HEK293 (cell line): ENCODE data around the gene NXPH4.

ENCODE experiments used
- CTCF ChIA-PET: fragments of 350-600 bp; formaldehyde crosslinking; extraction: SDS; loops from one replicate; lab custom pipeline; 2021; ENCODE audit warnings: antibody characterized with exemption; lab: Yijun Ruan, JAX
- POLR2A ChIA-PET: fragments of 300-600 bp; formaldehyde crosslinking; extraction: SDS; loops from one replicate; lab custom pipeline; 2020; ENCODE audit warnings: antibody characterized with exemption, inconsistent platforms; lab: Yijun Ruan, JAX
- H3K27ac ChIP-seq: fragments of 200-500 bp; sonication (Bioruptor generic); 2 replicates; pipeline ENCODE4 v1.5.1; 2014; ENCODE audit warnings: low read depth, low read length, control low read depth, inconsistent platforms; ENCODE audit errors: extremely low read depth
- H3K36me3 ChIP-seq, 2 experiments: fragments of 200-500 bp in 1 of 2; sonication (Bioruptor generic) in 1 of 2; 1 replicate in 1 of 2; 2 replicates in 1 of 2; pipeline ENCODE4 v1.5.1; 2014 to 2017; ENCODE audit warnings: inconsistent platforms in 2 of 2, low read length in 2 of 2; ENCODE audit not compliant: control insufficient read depth in 2 of 2, insufficient read depth in 1 of 2
- H3K4me1 ChIP-seq: fragments of 200-500 bp; sonication (Bioruptor generic); 2 replicates; pipeline ENCODE4 v1.5.1; 2014; ENCODE audit warnings: mild to moderate bottlenecking, low read length, inconsistent platforms; ENCODE audit not compliant: control insufficient read depth, insufficient read depth
- H3K4me3 ChIP-seq: 2 replicates; pipeline ENCODE4 v1.5.1; 2011; ENCODE audit warnings: low read depth, mild to moderate bottlenecking, control low read depth, low read length, moderate library complexity
- H3K9me3 ChIP-seq: fragments of 200-500 bp; sonication (Bioruptor generic); 2 replicates; pipeline ENCODE4 v1.5.1; 2014; ENCODE audit warnings: low read depth, low read length, inconsistent platforms; ENCODE audit not compliant: control insufficient read depth, insufficient read depth
- BCL11A ChIP-seq: fragments of 450-650 bp; formaldehyde crosslinking; IDR thresholded peaks from 2 replicates; pipeline ENCODE4 v1.5.1; 2016; ENCODE audit warnings: low read depth, missing biosample characterization, missing genetic modification characterization
- GLI2 ChIP-seq: fragments of 450-650 bp; formaldehyde crosslinking; IDR thresholded peaks from 2 replicates; pipeline ENCODE4; 2017; ENCODE audit warnings: missing biosample characterization, missing genetic modification characterization, low read depth, borderline replicate concordance
- GLI4 ChIP-seq: fragments of 450-650 bp; formaldehyde crosslinking; IDR thresholded peaks from 2 replicates; pipeline ENCODE4 v1.5.1; 2016; ENCODE audit warnings: missing biosample characterization, missing genetic modification characterization
- HOXC10 ChIP-seq: sonication (generic); formaldehyde crosslinking; IDR thresholded peaks from 2 replicates; pipeline ENCODE4 v1.8.1; 2023; ENCODE audit warnings: mild to moderate bottlenecking, missing genetic modification reagents
- KLF1 ChIP-seq: fragments of 450-650 bp; formaldehyde crosslinking; IDR thresholded peaks from 2 replicates; pipeline ENCODE4 v1.5.1; 2016; ENCODE audit warnings: missing biosample characterization, missing genetic modification characterization
- MEIS1 ChIP-seq: sonication (generic); formaldehyde crosslinking; IDR thresholded peaks from 2 replicates; pipeline ENCODE4 v1.8.1; 2022; ENCODE audit warnings: missing genetic modification reagents, mild to moderate bottlenecking, borderline replicate concordance
- OSR2 ChIP-seq: fragments of 450-650 bp; formaldehyde crosslinking; IDR thresholded peaks from 2 replicates; pipeline ENCODE4 v1.5.1; 2016; ENCODE audit warnings: missing biosample characterization, missing genetic modification characterization
- PRDM10 ChIP-seq: fragments of 450-650 bp; formaldehyde crosslinking; IDR thresholded peaks from 2 replicates; pipeline ENCODE4 v1.5.1; 2016; ENCODE audit warnings: missing biosample characterization, missing genetic modification characterization
- REPIN1 ChIP-seq: fragments of 450-650 bp; formaldehyde crosslinking; IDR thresholded peaks from 2 replicates; pipeline ENCODE4 v1.5.1; 2017; ENCODE audit warnings: missing biosample characterization, missing genetic modification characterization, low read depth
- SCRT1 ChIP-seq: fragments of 450-650 bp; formaldehyde crosslinking; IDR thresholded peaks from 2 replicates; pipeline ENCODE4 v1.5.1; 2016; ENCODE audit warnings: missing biosample characterization, missing genetic modification characterization, borderline replicate concordance
- SCRT2 ChIP-seq: fragments of 450-650 bp; formaldehyde crosslinking; IDR thresholded peaks from 2 replicates; pipeline ENCODE4 v1.5.1; 2016; ENCODE audit warnings: missing biosample characterization, missing genetic modification characterization
- SETDB1 ChIP-seq: IDR thresholded peaks from one replicate; pipeline ENCODE4 v1.6.1; 2017; ENCODE audit warnings: mild to moderate bottlenecking, low read length, moderate library complexity, mixed read lengths; ENCODE audit not compliant: insufficient read length
- SP2 ChIP-seq: fragments of 450-650 bp; formaldehyde crosslinking; IDR thresholded peaks from 2 replicates; pipeline ENCODE4 v1.5.1; 2016; ENCODE audit warnings: missing biosample characterization, missing genetic modification characterization
- YY2 ChIP-seq: fragments of 450-650 bp; formaldehyde crosslinking; IDR thresholded peaks from 2 replicates; pipeline ENCODE4 v1.5.1; 2016; ENCODE audit warnings: missing biosample characterization, missing genetic modification characterization
- ZBTB48 ChIP-seq: fragments of 450-650 bp; formaldehyde crosslinking; IDR thresholded peaks from 2 replicates; pipeline ENCODE4 v1.5.1; 2016; ENCODE audit warnings: missing biosample characterization, missing genetic modification characterization
- ZBTB6 ChIP-seq: fragments of 450-650 bp; formaldehyde crosslinking; IDR thresholded peaks from 2 replicates; pipeline ENCODE4 v1.5.1; 2017; ENCODE audit warnings: missing biosample characterization, missing genetic modification characterization
- ZBTB7A ChIP-seq: fragments of 450-650 bp; formaldehyde crosslinking; IDR thresholded peaks from 2 replicates; pipeline ENCODE4 v1.5.1; 2016; ENCODE audit warnings: low read depth, missing biosample characterization, missing genetic modification characterization
- ZNF132 ChIP-seq: fragments of 450-650 bp; formaldehyde crosslinking; IDR thresholded peaks from 2 replicates; pipeline ENCODE4 v1.5.1; 2017; ENCODE audit warnings: missing biosample characterization, missing genetic modification characterization, borderline replicate concordance
- ZNF184 ChIP-seq: fragments of 450-650 bp; IDR thresholded peaks from 2 replicates; pipeline ENCODE4 v1.5.1; 2018; ENCODE audit warnings: missing biosample characterization, mild to moderate bottlenecking, missing genetic modification characterization
- ZNF23 ChIP-seq: fragments of 450-650 bp; formaldehyde crosslinking; IDR thresholded peaks from 2 replicates; pipeline ENCODE4 v1.5.1; 2016; ENCODE audit warnings: missing biosample characterization, missing genetic modification characterization, borderline replicate concordance
- ZNF280D ChIP-seq: fragments of 450-650 bp; formaldehyde crosslinking; IDR thresholded peaks from 2 replicates; pipeline ENCODE4 v1.5.1; 2016; ENCODE audit warnings: missing biosample characterization, missing genetic modification characterization
- ZNF366 ChIP-seq: fragments of 450-650 bp; formaldehyde crosslinking; conservative IDR thresholded peaks from 2 replicates; pipeline ENCODE4 v1.5.1; 2016; ENCODE audit warnings: missing biosample characterization, missing genetic modification characterization
- ZNF555 ChIP-seq: fragments of 450-650 bp; formaldehyde crosslinking; conservative IDR thresholded peaks from 2 replicates; pipeline ENCODE4 v1.5.1; 2017; ENCODE audit warnings: missing biosample characterization, mild to moderate bottlenecking, missing genetic modification characterization, inconsistent platforms
- ZNF561 ChIP-seq: fragments of 450-650 bp; IDR thresholded peaks from 2 replicates; pipeline ENCODE4 v1.5.1; 2018; ENCODE audit warnings: missing biosample characterization, missing genetic modification characterization, borderline replicate concordance
- ZNF571 ChIP-seq: fragments of 450-650 bp; formaldehyde crosslinking; IDR thresholded peaks from 2 replicates; pipeline ENCODE4 v1.5.0; 2017; ENCODE audit warnings: missing biosample characterization, missing genetic modification characterization
- ZNF585B ChIP-seq: fragments of 450-650 bp; formaldehyde crosslinking; IDR thresholded peaks from 2 replicates; pipeline ENCODE4 v1.5.1; 2016; ENCODE audit warnings: missing biosample characterization, missing genetic modification characterization
- ZNF677 ChIP-seq: fragments of 450-650 bp; IDR thresholded peaks from 2 replicates; pipeline ENCODE4 v1.5.0; 2018; ENCODE audit warnings: missing biosample characterization, mild to moderate bottlenecking, missing genetic modification characterization, moderate library complexity
- ZNF785 ChIP-seq: fragments of 450-650 bp; formaldehyde crosslinking; IDR thresholded peaks from 2 replicates; pipeline ENCODE4 v1.5.1; 2016; ENCODE audit warnings: missing biosample characterization, missing genetic modification characterization

NXPH4 gene

GRCh38 chr12:57215668-57216013 lies 953 bp upstream of the NXPH4 start:
- H3K4me3 ChIP-seq, result no peak overlapping the region
- TF ChIP-seq ZBTB48 (tag by site-specific recombination) (peak; percentile 35; the same call in 1 of the 2 replicates), BCL11A (tag by site-specific recombination) (no peak), HOXC10 (CRISPR knock-in tag) (no peak), ZNF785 (no peak), SCRT2 (tag by site-specific recombination) (peak; percentile 91), ZNF366 (tag by site-specific recombination) (peak; percentile 92), SCRT1 (tag by site-specific recombination) (peak; percentile 54), REPIN1 (no peak), YY2 (no peak), ZNF571 (no peak), ZNF585B (tag by site-specific recombination) (no peak), ZBTB6 (no peak), ZNF677 (no peak), ZNF184 (tag by site-specific recombination) (no peak), ZNF23 (no peak), PRDM10 (tag by site-specific recombination) (peak; percentile 65), SP2 (tag by site-specific recombination) (0 out of 2 replicates have a peak, but pooled peaks have one; percentile 1)
- CTCF ChIA-PET, result interaction anchor here (0.5 to 8.8 kb wide), 3 partner anchors 21 to 735 kb away, joined by 3 to 628 read pairs (median 75); partner anchors contain the start of genes INHBE and SHMT2
- peaks cover 0 to 24% of the 10 kb centered on the region in 2 experiments; a peak in 1 of 3 replicates for H3K36me3 ChIP-seq
- H3K27ac ChIP-seq, result no peak overlapping the region
- peaks cover 5% of the 10 kb centered on the region for H3K4me1 ChIP-seq
- POLR2A ChIA-PET, result interaction anchor here (0.8 to 4.8 kb wide), 3 partner anchors 15 to 26 kb away, joined by 4 to 44 read pairs (median 14); partner anchors contain the start of gene SHMT2
- no peaks in the 10 kb centered on the region for H3K9me3 ChIP-seq

GRCh38 chr12:57216921-57217879 lies 606 bp downstream of the NXPH4 start:
- H3K9me3 ChIP-seq, result no peaks in the 10 kb centered on the region
- peaks cover 0 to 8% of the 10 kb centered on the region in 2 experiments; a peak in 1 of 3 replicates for H3K36me3 ChIP-seq
- H3K4me3 ChIP-seq, result peak overlapping the region; percentile 61
- POLR2A ChIA-PET, result interaction anchor here (1.1 to 4.8 kb wide), 4 partner anchors 10 to 25 kb away, joined by 4 to 44 read pairs (median 10); partner anchors contain the start of gene SHMT2
- H3K4me1 ChIP-seq, result peaks cover 5% of the 10 kb centered on the region
- CTCF ChIA-PET, result interaction anchor here (0.5 to 8.8 kb wide), 5 partner anchors 20 to 236 kb away, joined by 3 to 628 read pairs (median 7); partner anchors contain the start of genes INHBC, INHBE and SHMT2
- H3K27ac ChIP-seq, result peak overlapping the region; percentile 74; the same call in 1 of the 2 replicates
- TF ChIP-seq MEIS1, result no peak
- no peak for TF ChIP-seq GLI2 (tag by site-specific recombination)
- no peak for TF ChIP-seq ZNF561 (tag by site-specific recombination)
- TF ChIP-seq ZNF280D (tag by site-specific recombination), result no peak
- no peak for TF ChIP-seq ZNF555
- TF ChIP-seq SETDB1, result no peak
- no peak for TF ChIP-seq ZNF132
- TF ChIP-seq GLI4 (tag by site-specific recombination), result no peak
- TF ChIP-seq KLF1 (tag by site-specific recombination), result no peak
- TF ChIP-seq ZBTB7A (tag by site-specific recombination), result peak; percentile 88; the same call in 1 of the 2 replicates
- no peak for TF ChIP-seq OSR2 (tag by site-specific recombination)
